GM18867 (cell line): ENCODE results near the gene NTRK2.
"Not testable (repeated sequence)": the region's sequence is repeated elsewhere in the genome, so short reads cannot be mapped to it uniquely, and the experiment has no call there.

ENCODE experiments used
- ATAC-seq: cut with Tn5 transposase; IDR thresholded peaks from one replicate; pipeline ENCODE4 v1.9.1; 2021; ENCODE audit warnings: mild to moderate bottlenecking, moderate library complexity; ENCODE audit not compliant: unreplicated experiment

Gene NTRK2

GRCh38 chr9:85042981-85043647 lies 373.6 kb downstream of the NTRK2 start:
- ATAC-seq: no peak

DNA sequence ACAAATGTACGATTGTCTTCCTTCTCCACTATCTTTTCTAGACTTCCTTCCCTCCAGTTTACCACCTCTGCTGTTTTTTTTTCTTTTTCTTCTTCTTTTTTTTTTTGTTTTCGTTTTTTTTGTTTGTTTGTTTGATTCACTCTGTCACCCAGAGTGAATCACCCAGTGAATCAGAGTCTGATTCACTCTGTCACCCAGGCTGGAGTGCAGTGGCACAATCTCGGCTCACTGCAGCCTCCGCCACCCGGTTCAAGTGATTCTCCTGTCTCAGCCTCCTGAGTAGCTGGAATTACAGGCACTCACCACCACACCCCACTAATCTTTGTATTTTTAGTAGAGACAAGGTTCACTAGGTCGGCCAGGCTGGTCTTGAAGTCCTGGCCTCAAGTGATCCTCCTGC lies 375.7 kb downstream of the NTRK2 start:
- ATAC-seq: no peak

DNA sequence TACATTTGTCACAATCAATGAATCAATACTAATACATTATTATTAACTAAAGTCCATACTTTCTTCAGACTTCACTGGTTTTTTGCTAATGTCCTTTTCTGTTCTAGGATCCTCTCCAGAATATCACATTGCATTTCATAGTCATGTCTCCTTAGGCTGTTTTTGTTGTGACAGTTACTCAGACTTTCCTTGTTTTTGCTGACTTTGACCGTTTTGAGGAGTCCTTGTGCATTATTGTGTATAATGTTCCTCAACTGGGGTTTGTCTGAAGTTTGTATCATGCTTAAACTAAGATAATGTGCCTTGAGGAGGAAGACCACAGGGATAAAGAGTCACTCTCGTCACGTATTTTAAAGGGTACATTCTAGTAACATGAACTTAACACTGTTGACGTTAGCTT lies 376.9 kb downstream of the NTRK2 start:
- no peak for ATAC-seq

DNA sequence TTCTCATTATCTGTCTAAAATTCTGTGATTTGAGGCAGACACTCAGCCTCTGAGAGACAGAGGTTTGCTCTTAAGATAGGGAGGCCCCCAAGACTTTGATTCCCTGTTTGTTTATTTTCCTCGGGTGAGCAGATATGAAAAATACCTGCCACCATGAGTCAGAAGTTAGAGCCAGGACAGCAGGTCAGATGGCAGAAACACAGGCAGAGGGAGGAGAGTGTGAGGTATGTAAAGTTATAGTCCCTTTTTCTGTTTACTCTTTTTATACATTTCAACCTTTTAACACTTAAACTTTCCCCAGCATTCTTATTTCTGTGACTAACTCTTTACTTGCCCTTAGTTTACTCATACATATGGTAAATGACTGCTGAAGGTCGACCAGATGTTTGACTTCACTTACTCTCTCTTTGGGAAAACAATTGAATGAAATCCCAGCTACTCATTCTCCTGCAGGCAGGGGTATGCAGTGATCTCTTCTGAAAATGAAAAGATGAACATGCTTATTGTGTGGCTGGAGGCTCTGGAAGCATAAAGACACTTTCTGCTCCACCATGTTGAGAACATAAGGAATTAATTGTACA lies 383.8 kb downstream of the NTRK2 start:
- ATAC-seq: no peak

- ATAC-seq: no peak
These were observed 384.5 kb downstream of the NTRK2 start for GRCh38 chr9:85054017-85054416.

DNA sequence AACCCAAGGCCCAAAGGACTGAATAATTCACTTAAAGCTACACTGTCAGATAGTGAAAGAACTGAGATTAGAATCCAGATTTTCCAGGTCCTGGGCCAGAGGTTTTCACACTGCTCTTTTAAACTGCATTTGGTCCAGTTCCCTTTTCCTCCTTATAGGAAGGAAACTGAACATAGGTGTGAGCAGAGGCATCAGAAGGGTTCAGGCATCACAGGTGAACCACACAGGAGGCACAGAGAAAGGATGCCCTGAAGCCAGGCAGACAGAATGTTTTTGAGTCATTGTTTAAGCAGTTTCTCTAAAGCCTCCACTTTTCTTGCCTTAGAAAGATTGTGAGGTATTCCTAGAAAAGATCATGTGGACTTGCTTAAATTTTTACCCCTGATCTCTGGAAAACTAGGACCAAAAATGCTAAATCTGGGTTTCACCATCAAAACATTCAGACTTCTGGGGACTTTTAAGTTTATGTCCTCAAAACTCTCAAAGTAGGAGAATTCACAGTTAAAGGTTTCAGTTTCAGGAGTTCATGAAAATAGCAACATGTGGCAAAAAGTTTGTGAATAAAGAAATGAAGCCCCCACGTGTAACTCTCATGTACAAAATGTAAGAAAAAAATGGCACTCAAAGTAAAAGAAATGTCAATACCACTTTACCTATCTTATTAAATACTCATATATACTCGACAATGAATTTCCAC lies 386.1 kb downstream of the NTRK2 start:
- peak; percentile 76 for ATAC-seq

- peak; percentile 60 for ATAC-seq
These were observed 386.7 kb downstream of the NTRK2 start for GRCh38 chr9:85056203-85056572.

DNA sequence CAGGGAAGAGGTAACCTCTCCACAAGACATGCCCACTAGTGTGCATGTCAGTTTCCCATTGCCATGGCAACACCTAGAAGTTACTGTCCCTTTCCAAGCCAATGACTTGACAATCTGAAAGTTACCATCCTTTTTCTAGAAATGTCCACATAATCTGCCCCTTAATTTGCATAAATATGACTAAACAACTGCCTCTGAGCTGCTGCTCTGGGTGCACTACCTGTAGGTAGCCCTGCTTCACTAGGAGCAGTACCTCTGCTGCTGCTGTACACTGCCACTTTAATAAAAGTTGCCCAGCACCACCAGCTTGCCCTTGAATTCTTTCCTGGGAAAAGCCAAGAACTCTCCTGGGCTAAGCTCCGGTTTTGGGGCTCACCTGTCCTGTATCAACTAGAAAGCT lies 392.4 kb downstream of the NTRK2 start:
- peak; percentile 52 for ATAC-seq

GRCh38 chr9:85062385-85063022 lies 393.0 kb downstream of the NTRK2 start:
- ATAC-seq: peak; percentile 35

DNA sequence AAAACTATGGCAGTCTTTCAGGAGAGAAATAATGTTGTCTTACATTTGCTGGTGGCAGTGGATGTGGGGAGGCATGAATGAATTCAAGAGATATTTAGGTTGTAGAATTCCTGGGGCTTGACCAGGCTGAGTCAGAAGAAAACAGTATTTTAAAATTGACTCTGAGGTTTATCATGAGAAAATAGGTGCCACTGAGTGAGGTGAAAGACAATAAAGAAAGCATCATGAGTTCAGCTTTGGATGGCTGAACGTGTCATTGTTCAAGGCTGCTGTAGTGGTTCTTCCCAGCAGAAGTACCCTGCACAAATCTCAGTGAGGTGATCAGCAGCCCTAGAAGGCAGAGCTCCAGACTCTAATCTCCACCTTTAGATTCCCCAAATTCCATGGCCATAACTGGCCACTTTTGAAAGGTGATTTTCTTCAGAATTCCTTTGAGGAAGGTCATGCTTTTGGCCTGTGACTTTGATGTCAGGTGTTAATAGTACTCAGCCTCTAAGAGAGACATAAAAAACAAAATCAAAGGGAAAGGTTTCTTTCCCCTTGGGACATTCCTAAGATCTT lies 395.4 kb downstream of the NTRK2 start:
- no peak for ATAC-seq

- peak; percentile 81 for ATAC-seq
These were observed 398.3 kb downstream of the NTRK2 start for GRCh38 chr9:85067792-85068191.

DNA sequence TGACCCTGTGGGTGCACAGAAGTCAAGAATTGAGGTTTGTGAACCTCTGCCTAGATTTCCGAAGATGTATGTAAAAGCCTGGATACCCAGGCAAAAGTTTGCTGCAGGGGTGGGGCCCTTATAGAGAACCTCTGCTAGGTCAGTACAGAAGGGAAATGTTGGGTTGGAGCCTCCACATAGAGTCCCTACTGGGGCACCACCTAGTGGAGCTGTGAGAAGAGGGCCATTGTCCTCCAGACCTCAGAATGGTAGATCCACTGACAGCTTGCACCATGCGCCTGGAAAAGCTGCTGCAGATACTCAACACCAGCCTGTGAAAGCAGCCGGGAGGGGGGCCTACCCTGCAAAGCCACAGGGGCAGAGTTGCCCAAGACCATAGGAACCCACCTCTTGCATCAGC lies 399.9 kb downstream of the NTRK2 start:
- not testable (repeated sequence) for ATAC-seq
